SK-N-SH (cell line): ENCODE data around the gene CASK.

ENCODE experiments used
- FOSL2 ChIP-seq: IDR thresholded peaks from 2 replicates; pipeline ENCODE4 v1.4.0; 2012; ENCODE audit warnings: low read depth, mild to moderate bottlenecking, moderate library complexity, borderline replicate concordance
- GATA2 ChIP-seq: sonication (generic); formaldehyde crosslinking; IDR thresholded peaks from 2 replicates; pipeline ENCODE4 v1.5.0; 2020; ENCODE audit warnings: mild to moderate bottlenecking, missing genetic modification reagents
- POLR2AphosphoS5 ChIP-seq: IDR thresholded peaks from 2 replicates; pipeline ENCODE4 v1.6.1; 2012; ENCODE audit warnings: low read depth, low read length
- RAD21 ChIP-seq: IDR thresholded peaks from 2 replicates; pipeline ENCODE4 v1.6.1; 2012; ENCODE audit warnings: mild to moderate bottlenecking, low read length
- SIN3A ChIP-seq: IDR thresholded peaks from 2 replicates; pipeline ENCODE4 v1.6.1; 2012; ENCODE audit warnings: low read depth, mild to moderate bottlenecking, low read length, moderate library complexity, borderline replicate concordance
- YY1 ChIP-seq: IDR thresholded peaks from 2 replicates; pipeline ENCODE4 v1.4.0; 2012; ENCODE audit warnings: low read depth, mild to moderate bottlenecking
- TF ChIP-seq, protein P1 (sequence below): fragments of 200-600 bp; sonication (generic); IDR thresholded peaks from 2 replicates; pipeline ENCODE4 v1.6.1; 2017; ENCODE audit warnings: antibody characterized with exemption, mild to moderate bottlenecking, moderate library complexity
- TF ChIP-seq, protein P2 (sequence below): IDR thresholded peaks from 2 replicates; pipeline ENCODE4; 2012
- TF ChIP-seq, protein P3 (sequence below): IDR thresholded peaks from 2 replicates; pipeline ENCODE4 v1.4.0; 2012; ENCODE audit warnings: low read depth, borderline replicate concordance
- TF ChIP-seq, protein P4 (sequence below): IDR thresholded peaks from 2 replicates; pipeline ENCODE4 v1.4.0; 2012; ENCODE audit warnings: low read depth, borderline replicate concordance
- TF ChIP-seq, protein P5 (sequence below): IDR thresholded peaks from 2 replicates; pipeline ENCODE4 v1.4.0; 2012; ENCODE audit warnings: low read depth

DNA sequence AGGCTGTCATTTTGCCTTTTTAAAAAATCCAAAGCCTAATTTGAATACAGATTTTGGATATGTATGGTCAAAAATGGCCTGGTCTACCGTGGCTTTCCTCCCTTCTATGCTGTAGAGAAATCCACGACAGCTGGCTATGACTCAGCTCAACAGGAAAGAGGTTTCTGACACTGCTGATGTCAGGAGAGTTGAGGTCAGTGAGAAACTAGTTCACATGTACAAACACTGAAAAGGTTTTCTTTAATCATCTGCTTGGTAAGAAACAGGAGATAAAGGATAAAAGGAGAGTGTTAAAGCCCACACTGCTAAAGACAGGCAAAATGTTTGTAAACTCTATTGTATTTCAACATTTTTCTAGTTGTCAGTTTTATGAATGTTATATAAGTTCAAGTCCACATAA lies 362.3 kb downstream of the CASK start:
- TF ChIP-seq, protein P1, sequence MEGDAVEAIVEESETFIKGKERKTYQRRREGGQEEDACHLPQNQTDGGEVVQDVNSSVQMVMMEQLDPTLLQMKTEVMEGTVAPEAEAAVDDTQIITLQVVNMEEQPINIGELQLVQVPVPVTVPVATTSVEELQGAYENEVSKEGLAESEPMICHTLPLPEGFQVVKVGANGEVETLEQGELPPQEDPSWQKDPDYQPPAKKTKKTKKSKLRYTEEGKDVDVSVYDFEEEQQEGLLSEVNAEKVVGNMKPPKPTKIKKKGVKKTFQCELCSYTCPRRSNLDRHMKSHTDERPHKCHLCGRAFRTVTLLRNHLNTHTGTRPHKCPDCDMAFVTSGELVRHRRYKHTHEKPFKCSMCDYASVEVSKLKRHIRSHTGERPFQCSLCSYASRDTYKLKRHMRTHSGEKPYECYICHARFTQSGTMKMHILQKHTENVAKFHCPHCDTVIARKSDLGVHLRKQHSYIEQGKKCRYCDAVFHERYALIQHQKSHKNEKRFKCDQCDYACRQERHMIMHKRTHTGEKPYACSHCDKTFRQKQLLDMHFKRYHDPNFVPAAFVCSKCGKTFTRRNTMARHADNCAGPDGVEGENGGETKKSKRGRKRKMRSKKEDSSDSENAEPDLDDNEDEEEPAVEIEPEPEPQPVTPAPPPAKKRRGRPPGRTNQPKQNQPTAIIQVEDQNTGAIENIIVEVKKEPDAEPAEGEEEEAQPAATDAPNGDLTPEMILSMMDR = no peak
- TF ChIP-seq SIN3A = no peak
- TF ChIP-seq, protein P2, sequence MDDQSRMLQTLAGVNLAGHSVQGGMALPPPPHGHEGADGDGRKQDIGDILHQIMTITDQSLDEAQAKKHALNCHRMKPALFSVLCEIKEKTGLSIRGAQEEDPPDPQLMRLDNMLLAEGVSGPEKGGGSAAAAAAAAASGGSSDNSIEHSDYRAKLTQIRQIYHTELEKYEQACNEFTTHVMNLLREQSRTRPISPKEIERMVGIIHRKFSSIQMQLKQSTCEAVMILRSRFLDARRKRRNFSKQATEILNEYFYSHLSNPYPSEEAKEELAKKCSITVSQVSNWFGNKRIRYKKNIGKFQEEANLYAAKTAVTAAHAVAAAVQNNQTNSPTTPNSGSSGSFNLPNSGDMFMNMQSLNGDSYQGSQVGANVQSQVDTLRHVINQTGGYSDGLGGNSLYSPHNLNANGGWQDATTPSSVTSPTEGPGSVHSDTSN = no peak
- no peak for TF ChIP-seq POLR2AphosphoS5
- TF ChIP-seq, protein P3, sequence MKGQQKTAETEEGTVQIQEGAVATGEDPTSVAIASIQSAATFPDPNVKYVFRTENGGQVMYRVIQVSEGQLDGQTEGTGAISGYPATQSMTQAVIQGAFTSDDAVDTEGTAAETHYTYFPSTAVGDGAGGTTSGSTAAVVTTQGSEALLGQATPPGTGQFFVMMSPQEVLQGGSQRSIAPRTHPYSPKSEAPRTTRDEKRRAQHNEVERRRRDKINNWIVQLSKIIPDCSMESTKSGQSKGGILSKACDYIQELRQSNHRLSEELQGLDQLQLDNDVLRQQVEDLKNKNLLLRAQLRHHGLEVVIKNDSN = no peak
- TF ChIP-seq, protein P4, sequence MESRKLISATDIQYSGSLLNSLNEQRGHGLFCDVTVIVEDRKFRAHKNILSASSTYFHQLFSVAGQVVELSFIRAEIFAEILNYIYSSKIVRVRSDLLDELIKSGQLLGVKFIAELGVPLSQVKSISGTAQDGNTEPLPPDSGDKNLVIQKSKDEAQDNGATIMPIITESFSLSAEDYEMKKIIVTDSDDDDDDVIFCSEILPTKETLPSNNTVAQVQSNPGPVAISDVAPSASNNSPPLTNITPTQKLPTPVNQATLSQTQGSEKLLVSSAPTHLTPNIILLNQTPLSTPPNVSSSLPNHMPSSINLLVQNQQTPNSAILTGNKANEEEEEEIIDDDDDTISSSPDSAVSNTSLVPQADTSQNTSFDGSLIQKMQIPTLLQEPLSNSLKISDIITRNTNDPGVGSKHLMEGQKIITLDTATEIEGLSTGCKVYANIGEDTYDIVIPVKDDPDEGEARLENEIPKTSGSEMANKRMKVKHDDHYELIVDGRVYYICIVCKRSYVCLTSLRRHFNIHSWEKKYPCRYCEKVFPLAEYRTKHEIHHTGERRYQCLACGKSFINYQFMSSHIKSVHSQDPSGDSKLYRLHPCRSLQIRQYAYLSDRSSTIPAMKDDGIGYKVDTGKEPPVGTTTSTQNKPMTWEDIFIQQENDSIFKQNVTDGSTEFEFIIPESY = no peak
- TF ChIP-seq YY1 = no peak
- TF ChIP-seq FOSL2 = peak; percentile 60; the same call in 1 of the 2 replicates
- no peak for TF ChIP-seq RAD21
- TF ChIP-seq, protein P5, sequence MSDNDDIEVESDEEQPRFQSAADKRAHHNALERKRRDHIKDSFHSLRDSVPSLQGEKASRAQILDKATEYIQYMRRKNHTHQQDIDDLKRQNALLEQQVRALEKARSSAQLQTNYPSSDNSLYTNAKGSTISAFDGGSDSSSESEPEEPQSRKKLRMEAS = 0 out of 2 replicates have a peak, but pooled peaks have one; percentile 24
- TF ChIP-seq GATA2 = no peak
